ENCODE measurements around the gene RIPPLY3. TPM values are rescaled to one million over a fixed set of nuclear protein-coding genes. Genes with fewer than 3 reads are reported as not detected.

Gene RIPPLY3
- total and polyA plus RNA-seq, 2 experiments from 2014 or later: 2.5 to 2.8 TPM

GRCh38 chr21:37040212-37040611 lies 33.7 kb downstream of the RIPPLY3 start:
- peaks cover 56% of the 10 kb centered on the region for H3K27me3 ChIP-seq (ENCODE audit: insufficient read depth)
- Mint-ChIP-seq H3K27me3 (ENCODE audit: insufficient read depth, low read depth, poor library complexity) (peaks cover 31% of the 10 kb centered on the region), H3K4me3 (no peak overlapping the region)

GRCh38 chr21:37041706-37042271 lies 35.3 kb downstream of the RIPPLY3 start:
- DNase-seq (ENCODE audit: low spot score) (no peak), ATAC-seq (peak; percentile 59)
- no peak overlapping the region for H2AFZ ChIP-seq
- no peaks in the 10 kb centered on the region for H3K9me2 ChIP-seq (ENCODE audit: insufficient read depth)
- no peaks in the 10 kb centered on the region for H3K36me3 ChIP-seq (ENCODE audit: insufficient read depth)
- H3K27ac ChIP-seq (ENCODE audit: low read depth): no peak overlapping the region
- H3K4me3 ChIP-seq: no peak overlapping the region
- no peak overlapping the region for H3K4me2 ChIP-seq
- Mint-ChIP-seq H3K27ac (no peak overlapping the region), H3K36me3 (ENCODE audit: low read depth) (no peaks in the 10 kb centered on the region), H3K4me3 (no peak overlapping the region), H3K4me1 (peaks cover 18% of the 10 kb centered on the region), H3K27me3 (ENCODE audit: insufficient read depth, low read depth, poor library complexity) (peaks cover 32% of the 10 kb centered on the region), H3K9me3 (no peaks in the 10 kb centered on the region)
- H4K20me1 ChIP-seq (replicated peaks; ENCODE audit: insufficient read depth): no peaks in the 10 kb centered on the region
- H3K27me3 ChIP-seq (ENCODE audit: insufficient read depth): peaks cover 56% of the 10 kb centered on the region
- H3K4me1 ChIP-seq (ENCODE audit: insufficient read depth): peaks cover 7% of the 10 kb centered on the region; the same call in 1 of the 2 replicates
- no peaks in the 10 kb centered on the region for H3F3A ChIP-seq (replicated peaks; ENCODE audit: low read depth)
- no peaks in the 10 kb centered on the region for H3K79me2 ChIP-seq (replicated peaks; ENCODE audit: insufficient read depth)
- no peak for TF ChIP-seq STAT1 (IDR thresholded peaks at IDR 0.05; ENCODE audit: unreplicated experiment)
- TF ChIP-seq EZH2phosphoT487 (IDR thresholded peaks at IDR 0.05; ENCODE audit: unreplicated experiment): no peak
- no peak for TF ChIP-seq ZNF331 (CRISPR knock-in tag; IDR thresholded peaks at IDR 0.05; ENCODE audit: low read depth)
- no peak for TF ChIP-seq NANOG (IDR thresholded peaks at IDR 0.05; ENCODE audit: borderline replicate concordance)
- TF ChIP-seq ZNF114 (CRISPR knock-in tag; IDR thresholded peaks at IDR 0.05): no peak
- no peak for TF ChIP-seq ZNF462 (CRISPR knock-in tag; IDR thresholded peaks at IDR 0.05)
- TF ChIP-seq EZH2 (IDR thresholded peaks at IDR 0.05; ENCODE audit: low read depth, unreplicated experiment): no peak
- no peak for TF ChIP-seq ETS1 (IDR thresholded peaks at IDR 0.05)
- TF ChIP-seq JUNB (IDR thresholded peaks at IDR 0.05; ENCODE audit: unreplicated experiment): no peak
- no peak for TF ChIP-seq CREB1 (CRISPR knock-in tag; IDR thresholded peaks at IDR 0.05; ENCODE audit: low read depth)
- TF ChIP-seq REST (IDR thresholded peaks at IDR 0.05; ENCODE audit: unreplicated experiment): no peak
- no peak for TF ChIP-seq POLR2AphosphoS5 (IDR thresholded peaks at IDR 0.05; ENCODE audit: low read depth)

More at GRCh38 chr21:37040212-37040611, 33.7 kb downstream of the RIPPLY3 start:
- Histone ChIP-seq H3K79me2 (replicated peaks; ENCODE audit: insufficient read depth) (no peaks in the 10 kb centered on the region), H3K4me1 (ENCODE audit: insufficient read depth) (peaks cover 4% of the 10 kb centered on the region; the same call in 1 of the 2 replicates), H3K27ac (ENCODE audit: low read depth) (no peak overlapping the region), H3K9me2 (ENCODE audit: insufficient read depth) (no peaks in the 10 kb centered on the region), H4K20me1 (replicated peaks; ENCODE audit: insufficient read depth) (no peaks in the 10 kb centered on the region), H3K4me2 (no peak overlapping the region), H2AFZ (no peak overlapping the region), H3K36me3 (ENCODE audit: insufficient read depth) (no peaks in the 10 kb centered on the region), H3K4me3 (no peak overlapping the region), H3F3A (replicated peaks; ENCODE audit: low read depth) (no peaks in the 10 kb centered on the region)
- Mint-ChIP-seq H3K9me3 (no peaks in the 10 kb centered on the region), H3K27ac (no peak overlapping the region), H3K4me1 (peaks cover 12% of the 10 kb centered on the region), H3K36me3 (ENCODE audit: low read depth) (no peaks in the 10 kb centered on the region)
- ATAC-seq (no peak), DNase-seq (ENCODE audit: low spot score) (no peak)
- no peak for TF ChIP-seq POLR2AphosphoS5 (IDR thresholded peaks at IDR 0.05; ENCODE audit: low read depth)

All from GM23338 (cell line).